Activated CD4-positive, CD25-positive, alpha-beta regulatory T cell treated with anti-CD3 and anti-CD28 coated beads, Interleukin-2, amount 50 U/mL, for 24 hours (primary cell): ENCODE results near the gene JOSD1.

Experiments
- ATAC-seq, 2 donors: fragments of 150-1000 bp; cut with Tn5 transposase; one replicate each; pipeline ENCODE4 v1.10.0; 2021; ENCODE audit warnings: mild to moderate bottlenecking in 1 of 2, moderate library complexity in 1 of 2

Gene JOSD1

GRCh38 chr22:38712486-38713207, 11.9 kb upstream of the JOSD1 start:
- ATAC-seq: no peak

- no peak for ATAC-seq
These were observed 10.1 kb upstream of the JOSD1 start for GRCh38 chr22:38710866-38711265.

GRCh38 chr22:38710351-38710750, 9.6 kb upstream of the JOSD1 start:
- ATAC-seq: no peak

GRCh38 chr22:38709306-38709705, 8.6 kb upstream of the JOSD1 start:
- no peak for ATAC-seq

GRCh38 chr22:38707984-38708383, 7.2 kb upstream of the JOSD1 start:
- ATAC-seq: no peak

GRCh38 chr22:38707346-38707745, 6.6 kb upstream of the JOSD1 start:
- no peak for ATAC-seq

DNA sequence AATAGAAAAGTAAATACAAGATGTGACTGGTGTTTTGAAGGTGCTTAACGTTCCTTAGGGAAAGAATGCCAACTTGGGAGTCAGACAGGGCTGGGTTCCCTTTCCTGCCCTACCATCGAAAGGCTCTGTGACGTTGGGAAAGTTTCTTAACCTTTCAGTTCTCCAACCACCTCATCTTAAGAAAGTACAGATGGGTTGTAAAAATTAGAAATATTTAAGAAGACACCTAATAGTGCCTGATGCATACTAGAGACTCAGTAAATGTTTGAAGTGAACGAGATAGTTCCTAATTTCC, 6.1 kb upstream of the JOSD1 start:
- ATAC-seq: no peak

- no peak for ATAC-seq
These were observed 5.6 kb upstream of the JOSD1 start for GRCh38 chr22:38706101-38706900.

- peak; percentile 84 to 87 for ATAC-seq
These were observed 4.7 kb upstream of the JOSD1 start, which contains the start of gene GTPBP1 for GRCh38 chr22:38705235-38706100. Gene GTPBP1, plus strand, starts transcription at chr22:38705944. Its CDS starts 12 bp downstream, at chr22:38705956.

- no peak for ATAC-seq
These were observed 4.0 kb upstream of the JOSD1 start for GRCh38 chr22:38704654-38705234.

DNA sequence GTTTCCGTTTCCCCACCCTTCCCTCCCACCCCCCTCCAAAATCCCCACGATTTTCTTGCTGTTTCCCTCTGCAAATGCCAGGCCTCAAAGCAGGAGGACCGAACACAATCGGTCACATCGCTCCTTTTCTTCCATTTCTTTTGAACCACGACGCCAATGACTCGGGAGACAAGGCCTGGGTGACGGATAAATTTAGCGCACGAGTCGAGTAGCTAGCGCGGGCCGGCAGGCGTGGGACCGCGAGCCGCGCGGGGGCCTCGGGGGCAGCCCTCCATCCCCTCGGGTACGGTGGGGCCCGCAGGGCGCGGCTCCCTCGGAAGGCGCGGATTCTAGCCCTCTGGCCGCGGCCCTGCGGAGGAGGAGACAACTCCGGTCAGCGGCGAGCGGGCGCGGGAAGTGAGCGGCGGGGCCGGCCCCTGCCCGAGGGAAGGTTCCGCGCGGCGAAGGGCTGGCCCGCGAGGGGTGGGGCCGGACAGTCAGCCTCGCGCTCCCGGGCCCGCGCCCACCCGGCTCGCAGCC, 414 bp downstream of the JOSD1 start:
- peak in 1 of 2 donors; percentile 3 for ATAC-seq

- ATAC-seq: no peak
These were observed 959 bp downstream of the JOSD1 start for GRCh38 chr22:38699784-38700183.

- no peak for ATAC-seq
These were observed 1.6 kb downstream of the JOSD1 start for GRCh38 chr22:38699143-38699542.

DNA sequence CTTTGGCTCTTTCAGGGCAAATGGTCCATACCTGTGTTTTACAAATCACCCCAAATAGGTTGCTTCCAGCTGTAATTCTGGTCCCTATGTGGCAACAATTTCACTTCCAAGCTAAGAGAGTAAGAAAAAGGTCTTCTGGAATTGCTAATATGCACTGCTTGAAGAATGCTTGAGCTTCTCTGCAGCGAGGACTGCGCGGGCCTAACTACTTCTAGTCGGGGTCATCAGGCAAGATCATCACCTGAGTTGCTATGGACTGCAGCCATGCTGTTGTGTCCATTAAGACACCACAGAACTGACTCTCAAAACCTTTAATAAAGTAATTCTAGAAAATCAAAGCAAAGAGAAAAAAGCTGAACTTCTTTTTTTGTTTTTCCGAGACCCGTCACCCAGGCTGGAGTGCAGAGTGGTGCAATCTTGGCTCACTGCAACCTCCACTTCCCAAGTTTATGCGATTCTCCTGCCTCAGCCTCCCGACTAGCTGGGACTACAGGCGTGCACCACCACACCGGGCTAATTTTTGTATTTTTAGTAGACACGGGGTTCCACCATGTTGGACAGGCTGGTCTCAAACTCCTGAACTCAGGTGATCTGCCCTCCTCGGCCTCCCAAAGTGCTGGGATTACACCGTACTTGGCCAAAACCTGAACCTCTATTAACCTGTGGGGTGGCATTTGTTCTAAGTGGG, 2.2 kb downstream of the JOSD1 start:
- ATAC-seq: no peak

- ATAC-seq: no peak
These were observed 3.2 kb downstream of the JOSD1 start for GRCh38 chr22:38697425-38698089.

DNA sequence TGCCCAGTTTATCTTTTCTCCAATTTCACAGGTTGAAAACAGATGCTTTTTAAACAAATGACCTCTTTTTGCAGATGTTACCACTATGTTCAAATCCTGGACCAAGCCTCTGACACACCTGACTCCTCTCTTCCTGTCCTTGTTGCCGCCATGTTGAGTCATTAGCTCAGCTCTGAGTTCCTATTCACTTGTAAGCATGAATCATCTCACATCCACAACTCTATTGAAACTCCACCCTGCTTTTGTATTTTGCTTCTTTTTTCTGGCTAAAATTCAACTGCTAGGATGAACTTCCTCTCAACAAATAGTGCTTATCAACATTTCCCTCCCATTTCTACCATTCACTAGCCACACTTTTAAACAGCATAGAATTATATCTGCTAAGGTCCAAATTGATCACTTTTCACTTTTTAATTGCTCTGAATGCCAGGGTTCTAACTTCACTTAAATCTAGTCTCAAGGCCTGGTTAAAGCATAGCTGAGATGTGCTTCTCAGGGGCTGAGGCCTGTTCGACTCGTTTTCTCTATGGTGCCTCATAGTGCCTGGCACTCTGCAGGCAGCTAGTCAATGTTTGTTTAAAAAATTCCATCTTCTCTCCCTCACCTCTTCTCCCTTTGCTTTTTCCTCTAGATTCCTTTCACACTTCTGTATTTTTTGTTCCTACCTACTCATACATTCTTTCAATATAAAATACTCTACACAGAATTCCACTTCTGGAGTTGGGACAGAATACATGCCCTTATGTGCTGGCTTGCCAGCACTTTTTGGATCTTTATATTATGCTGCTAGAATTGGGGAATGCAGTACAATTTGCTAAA, 3.9 kb downstream of the JOSD1 start:
- peak; percentile 62 to 71 for ATAC-seq

DNA sequence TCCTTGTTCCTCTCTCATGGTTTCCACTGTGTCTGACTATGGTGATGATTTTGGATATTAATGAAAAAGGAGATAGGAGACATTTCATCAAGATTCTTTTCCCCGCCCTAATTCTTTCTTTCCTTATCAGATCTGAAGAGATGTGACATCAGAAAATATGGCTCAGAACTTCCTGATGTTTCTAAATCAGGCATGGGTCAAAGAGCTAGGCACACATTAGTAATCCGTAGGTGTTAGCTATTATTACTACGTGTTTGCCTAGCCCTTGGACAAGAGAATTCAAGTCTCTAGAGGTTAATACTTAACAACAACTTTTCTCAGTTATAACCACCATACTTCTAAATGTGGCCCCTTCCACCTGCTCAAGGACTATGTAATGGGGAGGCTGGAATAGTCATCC, 5.8 kb downstream of the JOSD1 start:
- peak in 1 of 2 donors; percentile 6 for ATAC-seq

GRCh38 chr22:38694049-38694448, 6.7 kb downstream of the JOSD1 start:
- ATAC-seq: no peak

DNA sequence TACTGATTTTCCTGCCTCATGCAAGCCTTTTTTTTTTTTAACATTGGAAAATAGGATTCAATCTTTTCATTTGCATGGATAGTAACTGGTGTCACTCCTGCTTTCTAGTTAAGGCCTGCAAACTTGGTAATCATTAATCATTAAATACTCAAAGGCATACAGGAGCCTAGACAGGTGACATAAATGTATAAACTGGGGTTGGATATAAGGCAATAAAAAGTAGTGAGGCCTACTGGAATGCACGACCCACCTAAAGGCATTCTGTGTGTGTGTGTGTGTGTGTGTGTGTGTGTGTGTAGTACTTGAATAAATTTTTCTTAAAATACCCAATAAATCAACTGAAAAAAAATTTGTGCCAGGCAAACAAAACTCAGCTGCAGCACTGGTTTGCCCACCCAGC, 11.1 kb downstream of the JOSD1 start:
- ATAC-seq: no peak

- no peak for ATAC-seq
These were observed 15.0 kb downstream of the JOSD1 start for GRCh38 chr22:38685761-38686160.

GRCh38 chr22:38684895-38685294, 15.8 kb downstream of the JOSD1 start:
- ATAC-seq: no peak
